CD4-positive, alpha-beta T cell treated with Interleukin-21 for 1 hour (primary cell): ENCODE measurements around the gene RNF149.
"Not testable (repeated sequence)": the region's sequence is repeated elsewhere in the genome, so short reads cannot be mapped to it uniquely, and the experiment has no call there.

Experiments used
- DNase-seq: peaks from one replicate; pipeline ENCODE4 v3.0.0-alpha.2; 2020

The RNF149 gene

DNA sequence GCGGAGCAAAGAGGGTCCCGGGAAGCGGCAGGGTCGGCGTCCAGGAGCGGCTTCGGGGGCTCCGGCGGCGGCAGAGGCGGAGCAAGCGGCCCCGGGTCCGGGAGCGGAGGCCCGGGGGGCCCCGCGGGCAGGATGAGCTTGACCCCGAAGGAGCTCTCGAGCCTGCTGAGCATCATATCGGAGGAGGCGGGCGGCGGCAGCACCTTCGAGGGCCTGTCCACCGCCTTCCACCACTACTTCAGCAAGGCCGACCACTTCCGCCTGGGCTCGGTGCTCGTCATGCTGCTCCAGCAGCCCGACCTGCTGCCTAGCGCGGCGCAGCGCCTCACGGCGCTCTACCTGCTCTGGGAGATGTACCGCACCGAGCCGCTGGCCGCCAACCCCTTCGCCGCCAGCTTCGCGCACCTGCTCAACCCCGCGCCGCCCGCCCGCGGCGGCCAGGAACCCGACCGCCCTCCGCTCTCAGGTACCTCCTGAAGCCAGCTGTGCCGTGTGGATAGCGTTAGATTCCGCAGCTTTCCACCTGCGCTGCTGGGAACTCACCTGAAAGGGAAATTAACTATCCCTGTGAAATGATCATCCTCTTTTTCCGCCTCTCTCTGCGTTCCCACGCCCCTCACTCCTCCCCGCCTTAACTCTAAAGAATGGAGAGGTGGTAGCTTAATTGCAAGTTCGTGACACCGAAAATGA lies 55.3 kb downstream of the RNF149 start:
- peak; percentile 84 for DNase-seq

DNA sequence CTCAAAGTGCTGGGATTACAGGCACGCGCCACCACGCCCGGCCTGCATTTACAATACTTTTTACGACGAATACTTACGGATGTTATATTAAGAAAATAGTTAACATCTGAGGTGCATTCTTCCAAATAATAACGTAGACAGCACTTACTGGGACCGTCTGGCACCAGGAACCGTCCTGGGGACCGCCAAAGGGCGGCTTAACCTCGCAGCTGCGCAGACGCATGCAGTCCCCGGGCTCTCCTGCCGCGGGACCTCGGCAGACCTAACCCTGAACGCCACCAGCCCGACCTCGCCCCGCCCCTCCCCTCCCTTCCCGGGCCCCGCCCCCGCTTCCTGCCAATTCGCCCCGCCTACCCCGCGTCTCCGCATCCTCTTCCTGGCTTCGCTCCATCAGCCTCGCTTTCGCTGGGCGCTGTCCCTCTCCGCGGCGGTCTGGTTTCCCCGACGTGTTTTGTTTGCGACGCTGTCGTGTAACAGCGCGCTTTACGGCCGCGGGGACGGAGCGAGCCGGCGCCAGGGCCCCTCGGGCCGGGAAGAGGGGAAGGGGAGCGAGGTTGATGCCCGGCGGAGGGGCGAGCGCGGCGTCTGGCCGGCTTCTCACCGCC lies 56.0 kb downstream of the RNF149 start, which contains the start of gene CNOT11:
Gene CNOT11 (plus strand): TSS at position 479 of the 605 bp plus-strand sequence. CDS start 79 bp downstream, at position 558.
- peak; percentile 99 for DNase-seq

DNA sequence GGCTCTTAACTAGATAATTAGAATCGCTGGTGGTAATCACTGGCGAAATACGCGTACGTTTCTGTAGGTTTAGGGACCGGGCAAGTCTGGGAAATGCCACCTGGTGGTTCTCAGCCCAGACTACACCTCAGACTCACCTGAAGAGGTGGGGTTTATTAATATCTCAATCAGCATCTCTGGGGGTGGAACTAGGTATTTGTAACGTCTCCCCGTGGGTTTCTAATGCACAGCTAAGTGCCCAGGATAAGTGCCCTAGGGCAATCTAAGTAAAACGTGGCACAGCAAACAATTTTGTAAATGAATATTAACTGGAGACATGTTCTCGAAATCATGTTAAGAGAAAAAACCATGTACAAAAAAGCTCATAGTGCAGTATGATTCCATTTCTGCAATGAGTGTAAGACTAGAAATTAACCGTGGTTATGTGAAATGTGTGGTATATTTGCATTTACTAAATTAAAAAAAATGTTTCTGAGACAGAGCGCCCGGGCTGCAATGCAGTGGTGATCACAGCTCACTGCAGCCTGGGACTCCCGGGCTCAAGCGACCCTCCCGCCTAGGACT lies 56.6 kb downstream of the RNF149 start:
- DNase-seq: peak; percentile 56

DNA sequence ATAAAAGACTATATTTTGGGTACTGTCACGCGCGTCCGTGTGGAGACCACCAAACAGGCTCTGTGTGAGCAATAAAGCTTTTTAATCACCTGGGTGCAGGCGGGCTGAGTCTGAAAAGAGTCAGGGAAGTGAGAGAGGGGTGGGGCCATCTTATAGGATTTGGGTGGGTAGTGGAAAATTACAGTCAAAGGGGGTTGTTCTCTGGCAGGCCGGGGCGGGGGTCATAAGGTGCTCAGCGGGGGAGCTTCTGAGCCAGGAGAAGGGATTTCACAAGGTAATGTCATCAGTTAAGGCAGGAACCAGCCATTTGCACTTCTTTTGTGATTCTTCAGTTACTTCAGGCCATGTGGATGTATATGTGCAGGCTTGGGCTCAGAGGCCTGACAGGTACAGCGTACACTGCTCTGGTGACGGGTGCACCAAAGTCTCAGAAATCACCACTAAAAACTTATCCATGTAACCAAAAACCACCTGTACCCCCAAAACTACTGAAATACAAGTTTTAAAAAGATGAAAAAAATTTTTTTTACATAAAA lies 57.2 kb downstream of the RNF149 start:
- DNase-seq: not testable (repeated sequence)

DNA sequence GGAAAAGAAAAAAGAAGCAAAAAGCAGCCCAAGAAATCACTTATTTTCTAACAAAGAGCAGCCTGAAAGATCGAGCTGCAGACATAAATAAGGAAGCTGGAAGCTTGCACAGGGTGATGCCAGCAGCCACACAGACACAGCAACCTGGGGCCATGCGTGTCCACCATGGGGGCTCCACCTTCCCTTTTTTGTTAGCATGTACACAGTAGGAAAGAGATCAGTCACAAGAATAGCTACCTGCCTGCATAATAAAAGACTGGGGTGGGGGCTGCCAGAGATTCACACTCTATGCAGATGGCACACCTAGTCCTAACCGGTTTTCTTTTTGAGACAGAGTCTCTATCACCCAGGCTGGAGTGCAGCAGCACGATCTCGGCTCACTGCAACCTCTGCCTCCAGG lies 58.7 kb downstream of the RNF149 start:
- DNase-seq: no peak

DNA sequence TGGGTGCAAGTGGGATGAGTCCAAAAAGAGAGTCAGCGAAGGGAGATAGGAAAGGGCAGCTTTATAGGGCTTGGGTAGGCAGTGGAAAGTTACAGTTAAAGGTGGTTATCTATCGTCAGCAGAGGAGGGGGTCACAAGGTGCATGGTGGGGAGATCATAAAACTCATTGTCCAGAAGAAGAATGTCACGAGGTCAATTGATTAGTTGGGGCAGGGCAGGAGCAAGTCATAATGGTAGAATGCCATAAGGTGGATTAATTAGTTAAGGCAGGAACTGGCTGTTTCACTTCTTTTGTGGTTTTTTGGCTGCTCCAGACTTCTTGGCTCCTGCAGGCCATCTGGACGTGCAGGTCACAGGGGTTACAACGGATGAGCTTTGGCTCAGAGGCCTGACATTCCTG lies 59.7 kb downstream of the RNF149 start:
- DNase-seq: not testable (repeated sequence)

DNA sequence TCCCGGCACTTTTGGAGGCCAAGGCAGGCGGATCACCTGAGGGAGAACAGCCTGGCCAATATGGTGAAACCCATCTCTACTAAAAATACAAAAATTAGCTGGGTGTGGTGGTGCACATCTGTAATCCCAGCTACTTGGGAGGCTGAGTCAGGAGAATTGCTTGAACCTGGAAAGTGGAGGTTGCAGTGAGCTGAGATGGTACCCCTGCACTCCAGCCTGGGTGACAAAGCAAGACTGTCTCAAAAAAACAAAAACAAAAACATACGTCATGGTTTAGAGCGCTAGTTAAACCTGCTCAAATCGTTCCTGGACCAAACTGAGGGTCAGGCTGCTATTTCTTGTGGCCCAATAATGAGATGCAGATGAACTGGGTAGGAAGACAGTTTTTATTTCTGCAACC lies 63.0 kb downstream of the RNF149 start:
- not testable (repeated sequence) for DNase-seq

DNA sequence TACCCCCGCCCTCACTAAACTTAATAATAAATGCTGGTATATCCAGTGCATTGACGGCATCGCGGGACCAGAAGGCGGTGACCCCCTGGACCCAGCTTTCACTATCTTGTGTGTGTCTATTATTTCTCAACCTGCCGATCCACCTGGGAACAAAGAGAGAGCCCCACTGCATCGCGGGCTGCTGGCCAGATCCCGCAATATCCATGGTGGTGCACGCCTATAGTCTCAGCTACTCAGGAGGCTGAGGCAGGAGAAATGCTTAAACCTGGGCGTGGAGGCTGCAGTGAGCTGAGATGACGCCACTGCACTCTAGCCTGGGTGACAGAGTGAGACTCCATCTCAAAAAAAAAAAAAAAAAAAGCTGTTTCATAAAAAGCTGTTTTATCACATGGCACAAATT lies 63.6 kb downstream of the RNF149 start:
- not testable (repeated sequence) for DNase-seq

DNA sequence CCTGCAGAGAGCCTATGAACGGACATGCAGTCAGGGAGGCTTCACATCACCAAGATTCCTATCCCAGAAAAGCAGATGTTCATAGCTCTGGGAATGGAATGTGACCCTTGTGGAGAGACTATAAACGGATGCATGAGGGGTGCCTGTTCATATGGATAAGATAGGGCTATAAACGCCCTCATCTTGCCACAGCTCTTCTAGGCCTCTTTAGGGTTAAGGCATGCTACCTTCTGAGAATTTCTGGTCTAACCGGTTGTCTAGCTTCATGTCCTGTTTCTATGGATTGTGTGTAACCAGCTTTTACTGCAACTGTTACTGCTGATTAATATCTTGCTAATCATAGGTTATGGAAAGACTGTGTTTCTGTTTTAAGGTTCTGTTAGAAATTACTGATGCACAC lies 64.1 kb downstream of the RNF149 start:
- DNase-seq: not testable (repeated sequence)

DNA sequence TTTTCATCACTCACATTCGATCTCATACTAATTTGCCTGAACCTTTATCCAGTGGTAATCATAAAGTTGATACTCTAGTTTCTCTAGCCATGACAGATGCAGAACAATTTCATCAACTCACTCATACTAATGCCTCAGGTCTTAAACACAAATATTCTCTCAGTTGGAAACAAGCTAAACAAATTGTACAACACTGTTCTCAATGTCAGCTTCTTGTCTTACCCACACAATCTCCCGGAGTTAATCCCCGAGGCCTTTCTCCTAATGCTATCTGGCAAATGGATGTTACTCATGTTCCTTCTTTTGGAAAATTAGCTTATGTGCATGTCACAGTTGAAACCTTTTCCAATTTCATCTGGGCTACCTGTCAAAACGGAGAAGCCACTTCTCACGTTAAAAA lies 67.3 kb downstream of the RNF149 start:
- no peak for DNase-seq

DNA sequence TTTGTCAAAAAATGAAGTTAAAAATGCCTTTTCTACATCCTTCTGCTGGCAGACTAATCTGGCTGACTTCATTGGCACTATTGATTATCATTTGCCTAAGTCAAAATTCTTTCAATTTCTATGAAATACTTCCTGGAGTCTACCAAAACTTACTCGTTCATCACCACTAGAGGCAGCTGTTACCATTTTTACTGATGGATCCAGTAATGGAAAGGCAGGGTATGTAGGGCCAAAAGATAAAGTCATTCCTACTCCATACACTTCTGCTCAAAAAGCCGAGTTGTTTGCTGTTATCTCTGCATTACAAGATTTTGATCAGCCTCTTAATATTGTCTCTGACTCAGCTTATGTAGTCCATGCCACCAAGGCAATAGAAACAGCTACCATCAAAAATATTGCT lies 67.8 kb downstream of the RNF149 start:
- peak; percentile 44 for DNase-seq

DNA sequence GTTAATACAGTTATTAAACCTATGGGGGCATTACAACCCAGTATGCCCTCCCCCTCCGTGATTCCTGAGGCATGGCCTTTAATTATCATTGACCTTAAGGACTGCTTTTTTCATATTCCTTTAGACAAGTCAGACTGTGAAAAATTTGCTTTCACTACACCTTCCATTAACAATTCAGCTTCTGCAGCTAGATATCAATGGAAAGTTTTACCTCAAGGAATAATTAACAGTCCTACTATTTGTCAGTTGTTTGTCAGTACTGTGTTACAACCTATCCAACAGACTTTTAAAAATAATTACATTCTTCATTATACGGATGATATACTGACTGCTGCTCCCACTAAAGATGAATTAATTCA lies 68.8 kb downstream of the RNF149 start:
- not testable (repeated sequence) for DNase-seq

DNA sequence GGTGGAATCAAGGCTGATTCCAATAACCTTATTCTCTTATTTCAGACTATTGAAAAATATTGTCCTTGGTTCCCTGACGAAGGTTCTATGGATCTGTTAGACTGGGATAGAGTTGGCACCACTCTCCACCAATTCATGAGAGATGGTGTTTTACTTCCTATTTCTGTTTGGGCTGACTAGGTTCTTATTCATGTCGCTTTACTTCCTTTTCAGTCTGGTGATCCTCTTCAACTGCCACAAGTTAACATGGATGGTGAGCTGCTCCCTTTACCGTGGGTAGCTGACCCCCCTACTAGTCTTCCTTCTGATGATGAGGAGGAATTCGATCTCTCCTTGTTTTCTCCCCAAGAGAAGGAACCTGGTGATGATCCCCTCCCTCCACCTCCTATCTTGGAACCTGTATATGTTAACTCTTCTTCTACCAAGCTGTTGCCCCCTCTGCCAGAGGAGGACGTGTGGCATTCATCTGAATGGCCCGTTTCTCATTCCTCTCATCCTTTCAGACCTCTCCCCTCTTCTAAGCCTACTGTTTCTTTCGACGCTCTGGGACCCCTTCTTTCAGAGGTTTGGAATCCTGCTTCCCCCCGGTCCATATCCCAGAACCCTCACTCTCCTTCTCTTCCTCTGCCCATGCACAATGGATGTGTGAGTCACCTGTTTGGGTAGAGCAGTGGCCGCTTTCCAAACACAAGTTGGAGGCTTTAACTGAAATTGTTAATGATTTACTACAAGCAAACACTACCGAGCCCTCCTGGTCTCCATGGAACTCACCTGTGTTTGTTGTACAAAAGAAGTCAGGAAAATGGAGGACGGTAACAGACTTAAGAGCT lies 69.4 kb downstream of the RNF149 start:
- DNase-seq: no peak

DNA sequence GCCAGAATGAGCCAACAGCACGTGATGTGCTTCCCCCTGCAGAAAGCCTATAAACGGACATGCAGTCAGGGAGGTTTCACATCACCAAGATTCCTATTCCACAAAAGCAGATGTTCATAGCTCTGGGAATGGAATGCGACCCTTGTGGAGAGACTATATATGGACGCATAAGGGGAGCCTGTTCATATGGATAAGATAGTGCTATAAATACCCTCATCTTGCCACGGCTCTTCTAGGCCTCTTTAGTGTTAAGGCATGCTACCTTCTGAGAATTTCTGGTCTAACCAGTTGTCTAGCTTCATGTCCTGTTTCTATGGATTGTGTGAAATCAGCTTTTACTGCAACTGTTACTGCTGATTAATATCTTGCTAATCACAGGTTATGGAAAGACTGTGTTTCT lies 70.6 kb downstream of the RNF149 start:
- not testable (repeated sequence) for DNase-seq

DNA sequence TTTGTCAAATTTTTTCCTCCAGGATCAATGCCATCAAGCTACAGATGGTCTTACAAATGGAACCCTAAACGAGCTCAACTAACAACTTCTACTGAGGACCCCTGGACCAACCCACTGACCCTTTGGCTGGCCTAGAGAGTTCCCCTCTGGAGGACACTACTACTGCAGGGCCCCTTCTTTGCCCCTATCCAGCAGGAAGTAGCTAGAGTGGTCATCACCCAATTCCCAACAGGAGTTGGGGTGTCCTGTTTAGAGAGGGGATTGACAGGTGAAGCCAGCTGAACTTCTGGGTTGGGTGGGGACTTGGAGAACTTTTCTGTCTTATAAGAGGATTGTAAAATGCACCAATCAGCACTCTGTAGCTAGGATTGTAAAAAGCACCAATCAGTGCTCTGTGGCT lies 72.5 kb downstream of the RNF149 start:
- not testable (repeated sequence) for DNase-seq

DNA sequence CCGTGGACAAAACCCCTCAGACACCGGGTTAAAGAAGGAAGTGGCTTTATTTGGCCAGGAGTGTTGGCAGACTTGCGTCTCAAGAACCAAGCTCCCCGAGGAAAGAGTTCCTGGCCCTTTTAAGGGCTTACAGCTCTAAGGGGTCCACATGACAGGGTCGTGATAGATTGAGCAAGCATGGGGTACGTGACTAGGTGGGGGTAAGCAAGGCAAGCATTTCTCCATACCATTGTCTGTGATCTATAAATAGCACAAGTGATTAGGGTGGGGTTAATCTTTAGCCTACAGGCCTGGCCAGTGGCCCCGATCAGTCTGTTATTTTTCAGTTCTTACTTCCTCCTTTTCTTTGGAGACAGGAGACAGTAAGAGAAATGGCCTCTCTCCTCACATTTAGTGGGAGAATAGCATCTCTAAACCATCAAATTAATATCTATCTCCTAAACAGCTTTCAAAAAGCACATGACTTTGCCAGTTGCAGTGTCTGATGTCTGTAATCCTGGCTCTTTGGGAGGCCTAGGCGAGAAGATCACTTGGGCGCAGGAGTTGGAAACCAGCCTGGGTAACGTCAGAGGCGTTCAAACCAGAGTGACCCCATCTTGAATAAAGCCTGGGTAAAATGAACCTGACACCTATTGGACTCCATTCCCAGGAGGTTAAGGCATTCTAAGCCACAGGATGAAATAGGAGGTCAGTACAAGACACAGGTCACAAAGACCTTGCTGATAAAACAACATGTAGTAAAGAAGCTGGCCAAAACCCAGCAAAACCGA lies 74.1 kb downstream of the RNF149 start:
- no peak for DNase-seq

DNA sequence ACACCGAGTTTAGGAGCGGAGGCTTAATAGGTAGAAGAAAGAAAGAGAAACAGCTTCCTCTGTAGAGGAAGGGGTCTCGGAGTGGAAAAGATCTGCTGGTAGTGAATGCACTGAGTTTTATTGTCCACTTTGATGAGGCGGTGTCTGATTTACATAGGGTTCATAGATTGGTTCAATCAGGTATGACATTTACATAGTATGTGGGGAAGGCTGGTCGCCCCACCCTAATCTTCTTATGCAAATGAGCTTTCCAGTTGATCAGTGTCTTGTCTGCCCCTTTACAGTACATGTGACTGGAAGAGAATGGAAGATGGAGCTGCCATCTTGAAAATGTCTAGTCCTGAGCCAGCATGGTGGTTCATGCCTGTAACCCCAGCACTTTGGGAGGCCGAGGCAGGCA lies 75.7 kb downstream of the RNF149 start:
- no peak for DNase-seq

DNA sequence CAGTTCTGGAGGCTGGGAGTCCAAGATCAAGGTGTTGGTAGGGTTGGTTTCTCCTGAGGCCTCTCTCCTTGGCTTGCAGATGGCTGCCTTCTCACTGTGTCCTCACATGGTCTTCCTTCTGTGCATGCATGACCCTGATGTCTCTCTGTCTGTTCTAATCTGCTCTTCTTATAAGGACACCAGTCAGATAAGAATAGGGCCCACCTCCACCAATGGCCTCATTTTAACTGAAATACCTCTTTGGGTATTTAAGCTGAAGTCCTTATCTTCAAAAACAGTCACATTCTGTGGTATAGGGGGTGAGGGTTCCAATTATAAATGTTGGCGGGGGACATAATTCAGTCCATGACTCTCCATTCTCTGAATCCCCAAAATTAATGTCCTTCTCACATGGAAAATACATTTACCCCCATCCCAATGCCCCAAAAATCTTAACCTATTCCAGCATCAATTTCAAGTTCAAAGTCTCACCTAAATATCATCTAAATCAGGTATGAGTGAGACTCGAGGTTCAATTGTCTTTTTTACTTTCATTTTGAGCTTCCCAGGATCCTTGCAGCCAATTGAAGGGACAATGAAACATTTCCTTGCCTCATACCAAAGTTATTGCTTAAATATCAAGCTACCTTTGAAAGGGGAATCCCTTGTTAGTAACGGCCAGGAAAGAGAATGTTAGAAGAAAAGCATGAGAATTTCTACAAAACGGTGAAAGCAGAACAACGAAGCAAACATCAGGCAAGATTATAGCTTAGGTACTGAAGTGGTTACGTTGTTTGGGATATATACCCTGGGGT lies 76.4 kb downstream of the RNF149 start:
- DNase-seq: no peak

DNA sequence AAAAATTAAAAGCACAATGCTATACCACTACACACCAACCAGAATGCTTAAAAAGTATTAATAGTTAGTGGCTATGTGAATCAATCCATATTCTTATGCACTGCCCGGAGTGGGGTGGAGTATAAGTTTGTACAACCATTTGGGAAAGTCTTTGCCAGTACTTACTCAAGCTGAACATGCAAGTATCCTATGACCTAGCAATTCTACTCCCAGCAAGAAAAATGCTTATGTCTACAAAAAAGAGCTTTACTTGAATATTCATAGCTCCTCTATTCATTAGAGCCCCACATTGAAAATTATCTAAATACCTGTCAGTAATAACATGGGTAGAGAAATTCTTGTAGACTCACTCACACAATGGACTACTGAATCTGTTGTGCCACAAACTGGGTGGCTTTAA lies 77.3 kb downstream of the RNF149 start:
- DNase-seq: no peak

DNA sequence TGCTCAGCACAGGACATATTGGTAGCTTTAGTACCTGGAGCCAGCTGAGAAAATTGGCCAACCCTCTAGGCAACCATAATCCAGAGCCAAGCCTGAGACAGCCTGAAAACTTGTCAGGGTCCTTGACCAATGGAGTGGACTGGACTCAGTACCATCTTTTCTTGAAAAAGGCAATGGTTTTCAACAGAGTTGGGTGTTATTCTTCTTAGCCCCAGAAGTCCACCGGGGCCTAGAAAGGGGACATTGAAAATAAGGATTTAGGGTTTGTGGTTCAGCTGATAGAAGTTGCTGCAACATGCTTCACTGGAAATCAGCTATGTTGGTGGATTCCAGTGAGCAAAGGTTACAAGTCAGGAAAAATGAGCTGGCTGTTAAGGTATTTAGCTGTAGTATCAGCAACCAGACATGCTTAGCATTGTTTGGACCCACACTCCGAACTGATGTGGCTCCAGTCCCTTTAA lies 77.9 kb downstream of the RNF149 start:
- no peak for DNase-seq
